HCT116 (cell line): ENCODE results near the gene TCAP. TPM values are rescaled to one million over a fixed set of nuclear protein-coding genes. Genes with fewer than 3 reads are reported as not detected.

Experiments used
- ATAC-seq: fragments of 200-7000 bp; cut with Tn5 transposase; 2 replicates; pipeline ENCODE4 v1.9.1; 2020; ENCODE audit warnings: mild to moderate bottlenecking, moderate library complexity
- BruUV-seq: library from RNA; stranded (reverse); fragments of 400-500 nt; replicated peaks from 2 replicates; lab custom pipeline; 2021; lab: Mats Ljungman, UMichigan
- CTCF ChIA-PET: fragments of 300-600 bp; sonication (Branson Sonifier 250); formaldehyde crosslinking; loops from one replicate; lab custom pipeline; 2021; ENCODE audit warnings: antibody characterized with exemption; lab: Charles Lee
- POLR2A ChIA-PET: fragments of 300-600, 350-600 bp; sonication (Branson Sonifier 250); formaldehyde crosslinking; loops from one replicate; lab custom pipeline; 2021; ENCODE audit warnings: antibody characterized with exemption; lab: Charles Lee
- RAD21 ChIA-PET, 2 experiments: fragments of 300-600 bp; sonication (Branson Sonifier 250); formaldehyde crosslinking; loops; one replicate each; lab custom pipeline; 2023; ENCODE audit warnings: low total read pairs in 2 of 2; ENCODE audit not compliant: uncharacterized antibody in 2 of 2, unreplicated experiment in 2 of 2, low non-redundant PET in 1 of 2; lab: Charles Lee
- DNase-seq: peaks from one replicate; pipeline ENCODE4 v3.0.0-alpha.2; 2010; ENCODE audit warnings: low read depth, low spot score
- H2AFZ ChIP-seq: fragments of 200-600 bp; shearing (Covaris generic), sonication (generic); 2 replicates; pipeline ENCODE4 v1.6.1; 2017; ENCODE audit warnings: low read depth, mixed run types, mixed read lengths, antibody characterized with exemption, low read length; ENCODE audit not compliant: poor library complexity, severe bottlenecking
- H3K27ac ChIP-seq: 2 replicates; pipeline ENCODE4 v1.5.1; 2012; ENCODE audit warnings: low read depth, low read length
- H3K27me3 ChIP-seq: fragments of 200-600 bp; sonication (generic); 2 replicates; pipeline ENCODE4 v1.6.1; 2016; ENCODE audit warnings: mixed run types, low read length, mixed read lengths; ENCODE audit not compliant: insufficient read depth
- H3K36me3 ChIP-seq, 2 experiments: fragments of 200-500 bp in 1 of 2; fragments of 200-600 bp in 1 of 2; sonication (Bioruptor generic) in 1 of 2; sonication (generic) in 1 of 2; 2 replicates each; pipeline versions ENCODE4 v1.5.1 to v1.6.1; 2014 to 2016; ENCODE audit warnings: low read length in 2 of 2, inconsistent platforms in 1 of 2, mixed read lengths in 1 of 2, mixed run types in 1 of 2; ENCODE audit not compliant: insufficient read depth in 2 of 2, control insufficient read depth in 1 of 2
- H3K4me1 ChIP-seq, 2 experiments: fragments of 200-600 bp in 1 of 2; sonication (generic) in 1 of 2; 2 replicates each; pipeline versions ENCODE4 v1.5.1 to v1.6.1; 2012 to 2017; ENCODE audit warnings: low read length in 2 of 2, inconsistent platforms in 1 of 2, mild to moderate bottlenecking in 1 of 2, mixed read lengths in 1 of 2, mixed run types in 1 of 2, moderate library complexity in 1 of 2; ENCODE audit not compliant: insufficient read depth in 2 of 2, control insufficient read depth in 1 of 2
- H3K4me2 ChIP-seq: fragments of 200-600 bp; sonication (generic); 2 replicates; pipeline ENCODE4 v1.6.1; 2017; ENCODE audit warnings: mixed run types, low read length, mixed read lengths
- H3K4me3 ChIP-seq, 2 experiments: fragments of 200-600 bp in 1 of 2; sonication (generic) in 1 of 2; replicated peaks in 1 of 2; 2 replicates each; pipeline ENCODE4 v1.5.1; 2011 to 2016; ENCODE audit warnings: low read length in 2 of 2, control low read depth in 1 of 2, low read depth in 1 of 2, mild to moderate bottlenecking in 1 of 2, mixed read lengths in 1 of 2, mixed run types in 1 of 2
- H3K79me2 ChIP-seq: fragments of 200-600 bp; sonication (generic); 2 replicates; pipeline ENCODE4 v1.6.1; 2017; ENCODE audit warnings: mild to moderate bottlenecking, mixed run types, low read length, moderate library complexity, mixed read lengths; ENCODE audit not compliant: insufficient read depth
- H3K9ac ChIP-seq: fragments of 200-600 bp; sonication (generic); 2 replicates; pipeline ENCODE4 v1.6.1; 2016; ENCODE audit warnings: low read length, mixed read lengths
- H3K9me2 ChIP-seq: fragments of 200-600 bp; sonication (generic), shearing (Covaris generic); 2 replicates; pipeline ENCODE4 v1.6.1; 2017; ENCODE audit warnings: mixed run types, mild to moderate bottlenecking, moderate library complexity; ENCODE audit not compliant: insufficient read depth
- H3K9me3 ChIP-seq, 2 experiments: fragments of 200-500 bp in 1 of 2; fragments of 200-600 bp in 1 of 2; sonication (Bioruptor generic) in 1 of 2; sonication (generic) in 1 of 2; 2 replicates each; pipeline ENCODE4 v1.6.1; 2014 to 2017; ENCODE audit warnings: low read length in 2 of 2, mixed read lengths in 2 of 2, inconsistent platforms in 1 of 2, low read depth in 1 of 2, mild to moderate bottlenecking in 1 of 2, mixed run types in 1 of 2, moderate library complexity in 1 of 2; ENCODE audit not compliant: control insufficient read depth in 1 of 2, insufficient read depth in 1 of 2
- H4K20me1 ChIP-seq: fragments of 200-600 bp; sonication (generic), shearing (Covaris generic); 2 replicates; pipeline ENCODE4 v1.6.1; 2017; ENCODE audit warnings: mixed run types, mild to moderate bottlenecking, moderate library complexity; ENCODE audit not compliant: insufficient read depth
- ELF1 ChIP-seq: IDR thresholded peaks from 2 replicates; pipeline ENCODE4 v1.6.1; 2012; ENCODE audit warnings: low read depth, borderline replicate concordance
- JUND ChIP-seq: IDR thresholded peaks from 2 replicates; pipeline ENCODE4 v1.6.1; 2012
- POLR2AphosphoS5 ChIP-seq: IDR thresholded peaks from 2 replicates; pipeline ENCODE4 v1.6.1; 2011; ENCODE audit warnings: mild to moderate bottlenecking, low read depth, low read length, moderate library complexity
- SP1 ChIP-seq: IDR thresholded peaks from 2 replicates; pipeline ENCODE4 v1.6.1; 2012; ENCODE audit warnings: low read depth
- ZFX ChIP-seq: fragments of 450-650 bp; IDR thresholded peaks from 2 replicates; pipeline ENCODE4 v1.6.1; 2017
- ZNF274 ChIP-seq: fragments of 200-500 bp; sonication (Bioruptor generic); IDR thresholded peaks from 2 replicates; pipeline ENCODE4 v1.6.1; 2014; ENCODE audit warnings: mild to moderate bottlenecking, low read depth, low read length, inconsistent platforms
- intact Hi-C: fragments of 100-400 bp; cut with micrococcal nuclease; formaldehyde crosslinking; loops from 2 replicates; pipeline ENCODE4 v1.10.0; 2022
- total RNA-seq: library from RNA; stranded (reverse); gene quantifications from one replicate; pipeline ENCODE4 v1.2.1, GENCODE V29; 2021; ENCODE audit not compliant: unreplicated experiment
- TF ChIP-seq, protein P1 (sequence below): IDR thresholded peaks from 2 replicates; pipeline ENCODE4 v1.6.1; 2011; ENCODE audit warnings: mild to moderate bottlenecking, low read length, moderate library complexity; ENCODE audit not compliant: insufficient replicate concordance; ENCODE audit errors: extremely low read depth

Gene TCAP
- total RNA-seq, 1 experiment from 2014 or later, result 1.5 TPM

DNA sequence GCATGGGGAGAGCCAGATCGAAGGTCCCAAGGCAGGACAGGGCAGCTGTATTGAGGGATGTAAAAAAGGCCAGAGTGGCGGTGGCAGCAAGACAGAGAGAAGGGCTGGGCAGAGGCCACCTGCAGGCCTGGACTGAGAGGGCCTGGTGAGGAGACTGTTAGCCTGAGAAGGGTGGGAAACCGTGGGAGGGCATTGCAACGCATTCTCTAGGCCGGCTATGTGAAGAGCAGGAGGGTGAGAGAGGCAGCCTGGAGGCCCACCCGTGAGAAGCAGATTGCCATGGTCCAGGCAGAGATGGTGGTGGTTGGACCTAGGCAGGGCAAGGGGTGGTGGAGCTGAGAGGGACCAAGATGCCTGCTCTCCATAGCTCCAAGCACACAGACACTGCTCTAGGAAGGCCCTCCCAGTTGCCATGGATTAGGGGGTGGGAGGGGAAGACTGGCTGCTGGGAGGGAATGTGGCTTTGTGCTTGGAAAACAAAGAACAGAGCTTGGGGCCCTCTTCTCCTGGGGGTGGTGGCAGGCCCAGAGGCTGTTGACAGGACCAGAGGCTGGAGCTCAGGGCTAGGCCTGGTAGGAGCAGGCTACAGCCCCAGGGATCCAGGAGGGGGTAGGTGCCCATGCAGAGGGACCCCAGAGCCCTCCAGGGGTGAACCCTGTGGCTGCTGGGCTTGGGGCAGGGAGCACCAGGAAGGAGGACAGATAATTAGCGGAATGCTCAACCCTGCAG lies 12.4 kb upstream of the TCAP start:
- TF ChIP-seq SP1, result no peak
- Histone ChIP-seq H3K36me3 (no peaks in the 10 kb centered on the region; a peak in 1 of 4 replicates), H3K27ac (no peak overlapping the region; the same call in 1 of the 2 replicates), H3K79me2 (peaks cover under 1% of the 10 kb centered on the region; the same call in 1 of the 2 replicates), H3K9ac (no peak overlapping the region), H3K27me3 (no peaks in the 10 kb centered on the region), H3K4me2 (no peak overlapping the region), H3K9me2 (no peaks in the 10 kb centered on the region), H4K20me1 (no peaks in the 10 kb centered on the region), H2AFZ (no peak overlapping the region), H3K9me3 (no peaks in the 10 kb centered on the region), H3K4me1 (peaks cover 13 to 56% of the 10 kb centered on the region in 2 experiments), H3K4me3 (no peak overlapping the region)
- BruUV-seq, result no TSS peak
- ChIA-PET RAD21 (no interaction called here), CTCF (interaction anchor here (1.1 to 3.6 kb wide), 13 partner anchors 9 to 446 kb away, joined by 3 to 30 read pairs (median 5); partner anchors contain the start of gene ERBB2), POLR2A (no interaction called here)
- DNase-seq (no peak), ATAC-seq (no peak)
- intact Hi-C loops, result no loop called here

DNA sequence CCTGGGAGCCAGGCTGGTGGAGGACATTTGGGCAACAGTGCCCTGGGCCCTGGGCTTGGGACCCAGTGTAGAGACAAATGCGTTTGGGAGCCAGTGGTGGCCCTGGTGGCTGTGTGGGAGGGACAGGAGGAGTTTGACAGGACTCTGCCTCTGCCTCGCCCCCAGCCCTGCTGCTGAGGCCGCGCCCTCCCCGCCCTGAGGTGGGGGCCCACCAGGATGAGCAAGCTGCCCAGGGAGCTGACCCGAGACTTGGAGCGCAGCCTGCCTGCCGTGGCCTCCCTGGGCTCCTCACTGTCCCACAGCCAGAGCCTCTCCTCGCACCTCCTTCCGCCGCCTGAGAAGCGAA lies 11.9 kb upstream of the TCAP start:
- H3K27ac ChIP-seq, result no peak overlapping the region; the same call in 1 of the 2 replicates
- H3K36me3 ChIP-seq, result no peaks in the 10 kb centered on the region; a peak in 1 of 4 replicates
- H3K27me3 ChIP-seq, result no peaks in the 10 kb centered on the region
- H4K20me1 ChIP-seq, result no peaks in the 10 kb centered on the region
- intact Hi-C loops, result no loop called here
- no peak for DNase-seq
- H3K4me1 ChIP-seq, result peaks cover 13 to 56% of the 10 kb centered on the region in 2 experiments
- H3K9ac ChIP-seq, result no peak overlapping the region
- H3K9me2 ChIP-seq, result no peaks in the 10 kb centered on the region
- no peak for ATAC-seq
- ChIA-PET CTCF (interaction anchor here (1.0 to 3.6 kb wide), 24 partner anchors 8 to 446 kb away, joined by 3 to 30 read pairs (median 4); partner anchors contain the start of genes ERBB2 and STARD3), RAD21 (interaction anchor here in 1 of 2 experiments (0.5 to 1.0 kb wide), 2 partner anchors 31 to 107 kb away, joined by 3 to 5 read pairs; no protein-coding TSS in a partner anchor), POLR2A (no interaction called here)
- no peak overlapping the region for H3K4me3 ChIP-seq
- no peak overlapping the region for H2AFZ ChIP-seq
- no peak overlapping the region for H3K4me2 ChIP-seq
- H3K9me3 ChIP-seq, result no peaks in the 10 kb centered on the region
- TF ChIP-seq ELF1 (no peak), POLR2AphosphoS5 (no peak), JUND (no peak), ZNF274 (no peak), ZFX (no peak)
- TF ChIP-seq, protein P1, sequence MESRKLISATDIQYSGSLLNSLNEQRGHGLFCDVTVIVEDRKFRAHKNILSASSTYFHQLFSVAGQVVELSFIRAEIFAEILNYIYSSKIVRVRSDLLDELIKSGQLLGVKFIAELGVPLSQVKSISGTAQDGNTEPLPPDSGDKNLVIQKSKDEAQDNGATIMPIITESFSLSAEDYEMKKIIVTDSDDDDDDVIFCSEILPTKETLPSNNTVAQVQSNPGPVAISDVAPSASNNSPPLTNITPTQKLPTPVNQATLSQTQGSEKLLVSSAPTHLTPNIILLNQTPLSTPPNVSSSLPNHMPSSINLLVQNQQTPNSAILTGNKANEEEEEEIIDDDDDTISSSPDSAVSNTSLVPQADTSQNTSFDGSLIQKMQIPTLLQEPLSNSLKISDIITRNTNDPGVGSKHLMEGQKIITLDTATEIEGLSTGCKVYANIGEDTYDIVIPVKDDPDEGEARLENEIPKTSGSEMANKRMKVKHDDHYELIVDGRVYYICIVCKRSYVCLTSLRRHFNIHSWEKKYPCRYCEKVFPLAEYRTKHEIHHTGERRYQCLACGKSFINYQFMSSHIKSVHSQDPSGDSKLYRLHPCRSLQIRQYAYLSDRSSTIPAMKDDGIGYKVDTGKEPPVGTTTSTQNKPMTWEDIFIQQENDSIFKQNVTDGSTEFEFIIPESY, result no peak
- H3K79me2 ChIP-seq, result no peaks in the 10 kb centered on the region
- BruUV-seq, result no TSS peak
